Ovary (tissue), 3 donors: ENCODE data around the gene MDH2.
"Not testable (repeated sequence)": the region's sequence is repeated elsewhere in the genome, so short reads cannot be mapped to it uniquely, and the experiment has no call there.

Experiments used
- CTCF ChIP-seq, 3 donors: fragments of 450-650 bp in 2 of 3; fragments of 200-600 bp in 1 of 3; IDR thresholded peaks; one replicate each; pipeline versions ENCODE4 v1.5.1 to v1.8.0; 2016 to 2022; ENCODE audit warnings: antibody characterized with exemption in 3 of 3, mild to moderate bottlenecking in 1 of 3
- POLR2A ChIP-seq: fragments of 450-650 bp; IDR thresholded peaks from one replicate; pipeline ENCODE4 v1.6.1; 2017; ENCODE audit warnings: antibody characterized with exemption, mild to moderate bottlenecking, moderate library complexity
- donor health status: DM: no; HTN: no; CAD: no.

GRCh38 chr7:76094326-76094725 lies 46.4 kb downstream of the MDH2 start:
- not testable (repeated sequence) for TF ChIP-seq CTCF (IDR thresholded peaks at IDR 0.05); POLR2A
